Lower leg skin (tissue), 4 donors: ENCODE results near the gene SCAANT1. TPM values are rescaled to one million over a fixed set of nuclear protein-coding genes. Genes with fewer than 3 reads are reported as not detected.

Experiments used
- DNase-seq, 2 donors: peaks; one replicate each; pipeline ENCODE4 v3.0.0-alpha.2; 2019; ENCODE audit warnings: low spot score in 2 of 2
- H3K4me3 ChIP-seq: fragments of 200-600 bp; sonication (generic); 2 replicates; pipeline ENCODE4 v1.5.1; 2017; ENCODE audit warnings: mild to moderate bottlenecking, low read depth; ENCODE audit not compliant: poor library complexity, severe bottlenecking
- POLR2A ChIP-seq, 2 donors: fragments of 450-650 bp; IDR thresholded peaks; one replicate each; pipeline ENCODE4 v1.6.1; 2016 to 2017; ENCODE audit warnings: antibody characterized with exemption in 2 of 2, mild to moderate bottlenecking in 1 of 2, moderate library complexity in 1 of 2
- WGBS, 2 donors: methylation state at CpG; one replicate each; pipeline ENCODE4 v1.1.5; 2018; 5-methylcytosine and 5-hydroxymethylcytosine counted together
- intact Hi-C: fragments of 100-400 bp; cut with DNase I; formaldehyde crosslinking; loops from one replicate; pipeline ENCODE4 v1.15.0; 2023; ENCODE audit warnings: low total_unique reads
- total RNA-seq, 4 donors: library from RNA; depleted of rRNA; stranded (reverse); fragments of >200 nt; gene quantifications; one replicate each; pipeline ENCODE4 v1.1.0, GENCODE V29; 2016
- TF ChIP-seq, protein P1 (sequence below), 3 donors: fragments of 450-650 bp; IDR thresholded peaks; one replicate each; pipeline ENCODE4 v1.5.1; 2016; ENCODE audit warnings: antibody characterized with exemption in 3 of 3, mild to moderate bottlenecking in 3 of 3, moderate library complexity in 2 of 3

Gene SCAANT1
- total RNA-seq, 4 donors from 2014 or later, result not detected

DNA sequence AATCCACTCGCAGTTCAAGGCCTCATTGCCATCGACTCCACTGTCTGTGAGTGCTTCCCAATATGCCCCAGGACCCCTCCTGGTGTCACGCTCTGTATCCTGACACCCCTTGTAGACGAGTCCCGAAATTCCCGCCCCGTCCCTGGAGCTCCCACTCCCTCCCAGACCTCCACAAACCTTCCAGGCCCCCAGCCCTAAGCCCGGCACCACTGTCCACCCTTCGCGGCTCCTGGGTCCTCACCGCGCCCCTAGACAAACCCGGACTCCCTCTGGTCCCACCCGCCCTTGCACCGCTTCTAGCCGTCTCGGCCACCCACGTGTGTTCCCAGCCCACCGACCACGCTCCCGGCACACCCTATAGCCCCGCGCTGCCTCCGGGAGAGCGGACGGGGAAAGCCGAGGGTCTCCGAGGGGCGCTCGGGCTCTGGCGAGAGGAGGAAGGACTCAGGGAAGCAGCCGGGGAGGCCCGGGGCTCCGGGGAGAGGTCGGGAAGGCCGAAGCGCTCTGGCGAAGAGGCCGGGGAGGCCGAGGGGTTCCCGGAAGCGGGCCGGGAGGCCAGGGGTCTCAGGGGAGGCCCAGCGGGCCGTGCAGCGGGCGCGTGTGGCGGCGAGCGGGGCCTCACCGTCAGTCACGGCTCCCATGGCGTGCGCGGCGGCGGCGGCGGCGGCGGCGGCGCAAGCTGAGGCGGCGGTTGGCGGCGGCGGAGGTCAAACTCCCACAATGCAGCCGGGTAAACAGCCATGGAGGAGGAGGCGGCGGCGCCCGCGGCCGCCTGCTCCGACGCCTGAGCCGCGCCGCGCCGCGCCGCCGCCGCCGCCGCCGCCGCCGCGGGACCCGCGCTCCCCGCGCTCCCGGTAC is 48.8 kb downstream of the SCAANT1 start, which contains the start of the genes ATXN7 and THOC7:
TSS of gene ATXN7 (plus strand) at position 718 of the 858 bp plus-strand sequence. CDS start 48,732 bp downstream, outside the sequence.
TSS of gene THOC7 (minus strand) at position 656 of the 858 bp plus-strand sequence. CDS start at position 641, 15 bp downstream.
- DNase-seq, result peak; percentile 32 to 92
- TF ChIP-seq, protein P1, sequence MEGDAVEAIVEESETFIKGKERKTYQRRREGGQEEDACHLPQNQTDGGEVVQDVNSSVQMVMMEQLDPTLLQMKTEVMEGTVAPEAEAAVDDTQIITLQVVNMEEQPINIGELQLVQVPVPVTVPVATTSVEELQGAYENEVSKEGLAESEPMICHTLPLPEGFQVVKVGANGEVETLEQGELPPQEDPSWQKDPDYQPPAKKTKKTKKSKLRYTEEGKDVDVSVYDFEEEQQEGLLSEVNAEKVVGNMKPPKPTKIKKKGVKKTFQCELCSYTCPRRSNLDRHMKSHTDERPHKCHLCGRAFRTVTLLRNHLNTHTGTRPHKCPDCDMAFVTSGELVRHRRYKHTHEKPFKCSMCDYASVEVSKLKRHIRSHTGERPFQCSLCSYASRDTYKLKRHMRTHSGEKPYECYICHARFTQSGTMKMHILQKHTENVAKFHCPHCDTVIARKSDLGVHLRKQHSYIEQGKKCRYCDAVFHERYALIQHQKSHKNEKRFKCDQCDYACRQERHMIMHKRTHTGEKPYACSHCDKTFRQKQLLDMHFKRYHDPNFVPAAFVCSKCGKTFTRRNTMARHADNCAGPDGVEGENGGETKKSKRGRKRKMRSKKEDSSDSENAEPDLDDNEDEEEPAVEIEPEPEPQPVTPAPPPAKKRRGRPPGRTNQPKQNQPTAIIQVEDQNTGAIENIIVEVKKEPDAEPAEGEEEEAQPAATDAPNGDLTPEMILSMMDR (IDR thresholded peaks at IDR 0.05), result no peak
- TF ChIP-seq POLR2A (IDR thresholded peaks at IDR 0.05), result no peak
- intact Hi-C loops, result no loop called here
- 0 to 1% methylated on average over 61 to 73 of the region's 98 CpGs for WGBS, 2 donors
- H3K4me3 ChIP-seq, result peak within 1 kb of the TSS; percentile 97

DNA sequence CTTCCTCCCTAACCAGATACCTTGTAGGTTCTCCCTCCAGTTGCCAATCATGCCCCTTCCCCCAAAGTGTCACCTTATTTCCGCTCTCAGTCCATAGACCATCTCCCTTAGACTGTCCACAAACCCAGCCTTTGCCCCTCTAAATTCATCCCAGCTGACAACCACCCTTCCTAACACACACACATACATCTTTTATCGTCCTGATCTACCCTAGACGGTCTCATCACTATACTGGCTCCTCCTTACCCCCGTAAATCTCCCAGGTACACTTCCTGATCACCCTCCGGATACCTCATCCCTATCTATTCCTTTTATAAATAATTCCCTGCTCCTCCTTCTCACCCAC is 49.4 kb downstream of the SCAANT1 start:
- intact Hi-C loops, result no loop called here
- TF ChIP-seq POLR2A (IDR thresholded peaks at IDR 0.05), result no peak
- TF ChIP-seq, protein P1 (IDR thresholded peaks at IDR 0.05), result no peak
- no peak for DNase-seq
- 20 to 23% methylated on average over 5 of the region's 5 CpGs for WGBS, 2 donors
- peak overlapping the region; percentile 97 for H3K4me3 ChIP-seq

Other genes with a start within 250 kb of the SCAANT1 start
- gene C3orf49, start 93.1 kb downstream of the SCAANT1 start, total RNA-seq, result not detected
- 10 to 100 TPM; 37.1 to 46.8 (median 44.9) TPM for gene THOC7, start 48.6 kb downstream of the SCAANT1 start, total RNA-seq
- 10 to 100 TPM; 21.4 to 88.6 (median 36.1) TPM for gene ATXN7, start 48.5 kb downstream of the SCAANT1 start, total RNA-seq
- gene PSMD6, start 111.1 kb upstream of the SCAANT1 start, total RNA-seq, result 10 to 100 TPM; 61.6 to 81.2 (median 67.1) TPM